HEK293 (cell line): ENCODE measurements around the gene RALA.
A peak's percentile ranks its signal among the peaks of the same experiment; 100 is the strongest.

ENCODE experiments used
- CTCF ChIA-PET: fragments of 350-600 bp; formaldehyde crosslinking; extraction: SDS; loops from one replicate; lab custom pipeline; 2021; ENCODE audit warnings: antibody characterized with exemption; lab: Yijun Ruan, JAX
- POLR2A ChIA-PET: fragments of 300-600 bp; formaldehyde crosslinking; extraction: SDS; loops from one replicate; lab custom pipeline; 2020; ENCODE audit warnings: antibody characterized with exemption, inconsistent platforms; lab: Yijun Ruan, JAX
- H3K27ac ChIP-seq: fragments of 200-500 bp; sonication (Bioruptor generic); 2 replicates; pipeline ENCODE4 v1.5.1; 2014; ENCODE audit warnings: low read depth, low read length, control low read depth, inconsistent platforms; ENCODE audit errors: extremely low read depth
- H3K36me3 ChIP-seq, 2 experiments: fragments of 200-500 bp in 1 of 2; sonication (Bioruptor generic) in 1 of 2; 1 replicate in 1 of 2; 2 replicates in 1 of 2; pipeline ENCODE4 v1.5.1; 2014 to 2017; ENCODE audit warnings: inconsistent platforms in 2 of 2, low read length in 2 of 2; ENCODE audit not compliant: control insufficient read depth in 2 of 2, insufficient read depth in 1 of 2
- H3K4me1 ChIP-seq: fragments of 200-500 bp; sonication (Bioruptor generic); 2 replicates; pipeline ENCODE4 v1.5.1; 2014; ENCODE audit warnings: mild to moderate bottlenecking, low read length, inconsistent platforms; ENCODE audit not compliant: control insufficient read depth, insufficient read depth
- H3K4me3 ChIP-seq: 2 replicates; pipeline ENCODE4 v1.5.1; 2011; ENCODE audit warnings: low read depth, mild to moderate bottlenecking, control low read depth, low read length, moderate library complexity
- H3K9me3 ChIP-seq: fragments of 200-500 bp; sonication (Bioruptor generic); 2 replicates; pipeline ENCODE4 v1.5.1; 2014; ENCODE audit warnings: low read depth, low read length, inconsistent platforms; ENCODE audit not compliant: control insufficient read depth, insufficient read depth
- FEZF1 ChIP-seq: fragments of 450-650 bp; formaldehyde crosslinking; IDR thresholded peaks from 2 replicates; pipeline ENCODE4 v1.5.1; 2016; ENCODE audit warnings: missing biosample characterization, missing genetic modification characterization
- GLI2 ChIP-seq: fragments of 450-650 bp; formaldehyde crosslinking; IDR thresholded peaks from 2 replicates; pipeline ENCODE4; 2017; ENCODE audit warnings: missing biosample characterization, missing genetic modification characterization, low read depth, borderline replicate concordance
- GLIS1 ChIP-seq: fragments of 450-650 bp; formaldehyde crosslinking; IDR thresholded peaks from 2 replicates; pipeline ENCODE4 v1.5.1; 2016; ENCODE audit warnings: missing biosample characterization, missing genetic modification characterization
- OSR2 ChIP-seq: fragments of 450-650 bp; formaldehyde crosslinking; IDR thresholded peaks from 2 replicates; pipeline ENCODE4 v1.5.1; 2016; ENCODE audit warnings: missing biosample characterization, missing genetic modification characterization
- PRDM2 ChIP-seq: fragments of 450-650 bp; formaldehyde crosslinking; IDR thresholded peaks from 2 replicates; pipeline ENCODE4 v1.5.1; 2016; ENCODE audit warnings: missing biosample characterization, missing genetic modification characterization, borderline replicate concordance
- SCRT2 ChIP-seq: fragments of 450-650 bp; formaldehyde crosslinking; IDR thresholded peaks from 2 replicates; pipeline ENCODE4 v1.5.1; 2016; ENCODE audit warnings: missing biosample characterization, missing genetic modification characterization
- ZBTB17 ChIP-seq: fragments of 450-650 bp; formaldehyde crosslinking; IDR thresholded peaks from 2 replicates; pipeline ENCODE4 v1.5.1; 2016; ENCODE audit warnings: missing biosample characterization, missing genetic modification characterization
- ZBTB7A ChIP-seq: fragments of 450-650 bp; formaldehyde crosslinking; IDR thresholded peaks from 2 replicates; pipeline ENCODE4 v1.5.1; 2016; ENCODE audit warnings: low read depth, missing biosample characterization, missing genetic modification characterization
- ZIC2 ChIP-seq: fragments of 450-650 bp; formaldehyde crosslinking; IDR thresholded peaks from 2 replicates; pipeline ENCODE4 v1.5.1; 2016; ENCODE audit warnings: missing biosample characterization, missing genetic modification characterization
- ZNF248 ChIP-seq: fragments of 450-650 bp; formaldehyde crosslinking; IDR thresholded peaks from 2 replicates; pipeline ENCODE4 v1.5.1; 2017; ENCODE audit warnings: missing biosample characterization, missing genetic modification characterization
- ZNF341 ChIP-seq: fragments of 450-650 bp; formaldehyde crosslinking; IDR thresholded peaks from 2 replicates; pipeline ENCODE4; 2016; ENCODE audit warnings: low read depth, missing biosample characterization, missing genetic modification characterization
- ZNF423 ChIP-seq: fragments of 450-650 bp; formaldehyde crosslinking; IDR thresholded peaks from 2 replicates; pipeline ENCODE4 v1.5.1; 2016; ENCODE audit warnings: missing biosample characterization, missing genetic modification characterization
- ZNF580 ChIP-seq: fragments of 450-650 bp; formaldehyde crosslinking; IDR thresholded peaks from 2 replicates; pipeline ENCODE4 v1.5.1; 2016; ENCODE audit warnings: missing biosample characterization, missing genetic modification characterization
- ZNF629 ChIP-seq: fragments of 450-650 bp; formaldehyde crosslinking; IDR thresholded peaks from 2 replicates; pipeline ENCODE4 v1.5.1; 2017; ENCODE audit warnings: missing biosample characterization, missing genetic modification characterization
- ZNF660 ChIP-seq: fragments of 450-650 bp; IDR thresholded peaks from 2 replicates; pipeline ENCODE4 v1.5.1; 2018; ENCODE audit warnings: missing biosample characterization, mild to moderate bottlenecking, missing genetic modification characterization
- ZNF677 ChIP-seq: fragments of 450-650 bp; IDR thresholded peaks from 2 replicates; pipeline ENCODE4 v1.5.0; 2018; ENCODE audit warnings: missing biosample characterization, mild to moderate bottlenecking, missing genetic modification characterization, moderate library complexity

The RALA gene

GRCh38 chr7:39735903-39736302, 112.5 kb downstream of the RALA start:
- POLR2A ChIA-PET: interaction anchor here (0.6 to 1.8 kb wide), 5 partner anchors 74 to 115 kb away, joined by 3 to 5 read pairs (median 3); partner anchors contain the start of gene RALA
- CTCF ChIA-PET: interaction anchor here (1.2 to 2.6 kb wide), 4 partner anchors 10 to 160 kb away, joined by 4 to 24 read pairs (median 6); no protein-coding TSS in a partner anchor

GRCh38 chr7:39741942-39742623, 118.7 kb downstream of the RALA start:
- no peak overlapping the region for H3K27ac ChIP-seq
- H3K4me1 ChIP-seq: no peaks in the 10 kb centered on the region
- H3K9me3 ChIP-seq: no peaks in the 10 kb centered on the region
- POLR2A ChIA-PET: no interaction called here
- 0 out of 2 replicates have a peak, but pooled peaks have one; percentile 42 for TF ChIP-seq ZNF580 (tag by site-specific recombination)
- TF ChIP-seq SCRT2 (tag by site-specific recombination): peak; percentile 34; the same call in 1 of the 2 replicates
- TF ChIP-seq PRDM2 (tag by site-specific recombination): no peak
- CTCF ChIA-PET: interaction anchor here (0.7 to 13.2 kb wide), 7 partner anchors 16 to 602 kb away, joined by 3 to 257 read pairs (median 4); no protein-coding TSS in a partner anchor
- no peak overlapping the region for H3K4me3 ChIP-seq
- no peaks in the 10 kb centered on the region for H3K36me3 ChIP-seq

More at GRCh38 chr7:39735903-39736302, 112.5 kb downstream of the RALA start:
- no peaks in the 10 kb centered on the region for H3K9me3 ChIP-seq
- no peaks in the 10 kb centered on the region for H3K36me3 ChIP-seq
- no peak overlapping the region for H3K4me3 ChIP-seq
- H3K4me1 ChIP-seq: peaks cover 11% of the 10 kb centered on the region
- TF ChIP-seq GLIS1 (tag by site-specific recombination) (peak; percentile 79), ZBTB17 (tag by site-specific recombination) (0 out of 2 replicates have a peak, but pooled peaks have one; percentile 29), ZNF660 (tag by site-specific recombination) (no peak), FEZF1 (peak; percentile 34; the same call in 1 of the 2 replicates), ZNF423 (tag by site-specific recombination) (peak; percentile 54; the same call in 1 of the 2 replicates), OSR2 (tag by site-specific recombination) (peak; percentile 67), ZNF629 (tag by site-specific recombination) (peak; percentile 57), ZNF248 (tag by site-specific recombination) (no peak), ZBTB7A (tag by site-specific recombination) (no peak), ZIC2 (tag by site-specific recombination) (peak; percentile 91)
- no peak overlapping the region for H3K27ac ChIP-seq

GRCh38 chr7:39744620-39745019, 121.2 kb downstream of the RALA start:
- Histone ChIP-seq H3K9me3 (no peaks in the 10 kb centered on the region), H3K27ac (no peak overlapping the region), H3K36me3 (no peaks in the 10 kb centered on the region), H3K4me3 (no peak overlapping the region), H3K4me1 (no peaks in the 10 kb centered on the region)
- CTCF ChIA-PET: interaction anchor here (0.9 to 13.2 kb wide), 3 partner anchors 9 to 164 kb away, joined by 5 to 257 read pairs (median 24); no protein-coding TSS in a partner anchor
- POLR2A ChIA-PET: no interaction called here
- TF ChIP-seq GLI2 (tag by site-specific recombination) (no peak), ZNF341 (tag by site-specific recombination) (no peak), ZNF677 (tag by site-specific recombination) (0 out of 2 replicates have a peak, but pooled peaks have one; percentile 54)
